ENCODE measurements around the gene ADGRA1. TPM values are rescaled to one million over a fixed set of nuclear protein-coding genes. Genes with fewer than 3 reads are reported as not detected.

The ADGRA1 gene
- polyA plus RNA-seq, 3 donors = not detected

DNA sequence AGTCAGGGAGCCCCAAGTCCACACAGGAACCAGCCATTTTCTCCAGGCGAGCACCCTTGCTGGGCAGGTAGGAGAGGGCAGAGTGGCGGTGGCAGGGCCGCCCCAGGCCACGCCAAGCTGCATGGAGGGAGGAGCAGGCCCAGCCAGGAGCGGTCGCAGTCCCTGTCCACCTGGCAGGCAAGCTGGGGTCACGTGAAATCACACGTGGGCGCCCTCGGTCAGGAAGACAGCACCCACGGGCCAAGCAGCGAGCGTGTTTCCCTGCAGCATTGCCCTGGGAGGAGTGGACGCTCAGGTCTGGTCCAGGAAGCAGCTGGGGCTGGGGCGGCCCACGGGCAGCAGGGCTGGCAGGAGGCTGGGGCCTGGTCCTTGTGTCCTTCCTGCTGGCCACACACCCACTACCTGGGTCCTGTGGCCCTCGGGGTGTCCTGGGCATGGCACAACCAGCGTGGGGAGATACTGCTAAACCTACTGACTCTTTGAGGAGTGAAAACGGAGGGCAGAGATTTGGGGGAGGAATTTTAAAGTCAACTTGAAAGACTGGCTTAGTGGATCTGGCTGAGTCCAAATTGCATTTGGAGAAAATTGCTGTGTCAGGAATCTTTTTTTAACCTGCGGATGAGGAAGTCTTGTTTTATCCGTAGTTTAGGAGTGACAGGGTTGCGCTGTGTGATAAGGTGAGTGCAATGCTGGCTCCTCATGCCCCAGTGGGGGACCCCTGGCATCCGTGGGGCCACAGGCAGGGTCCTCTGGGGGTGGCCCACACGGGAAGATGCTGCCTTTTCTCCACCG is 12.2 kb upstream of the ADGRA1 start:
- Histone ChIP-seq H3K4me3 (replicated peaks in 1 of 3; ENCODE audit: low read depth in 2 of 3, low read length in 3 of 3) (no peak overlapping the region), H3K36me3 (replicated peaks in 1 of 2; ENCODE audit: control insufficient read depth in 1 of 2, insufficient read depth in 2 of 2, low read length in 2 of 2) (no peaks in the 10 kb centered on the region), H2AFZ (ENCODE audit: insufficient read depth, low read depth, low read length, poor library complexity, severe bottlenecking) (no peak overlapping the region), H3K79me2 (ENCODE audit: insufficient read depth, low read length) (no peaks in the 10 kb centered on the region), H3K27ac (ENCODE audit: low read depth in 1 of 2, low read length in 2 of 2) (no peak overlapping the region), H3K9me3 (replicated peaks in 1 of 2; ENCODE audit: control insufficient read depth in 1 of 2, insufficient read depth in 1 of 2, low read length in 2 of 2) (no peaks in the 10 kb centered on the region), H3K9ac (ENCODE audit: insufficient read depth, low read length, poor library complexity, severe bottlenecking) (no peak overlapping the region), H3K4me1 (ENCODE audit: control insufficient read depth in 1 of 2, insufficient read depth in 2 of 2, low read length in 2 of 2) (no peaks in the 10 kb centered on the region), H3K27me3 (ENCODE audit: control insufficient read depth in 2 of 2, insufficient read depth in 2 of 2, low read length in 2 of 2) (no peaks in the 10 kb centered on the region), H4K20me1 (ENCODE audit: insufficient read depth, low read length) (no peaks in the 10 kb centered on the region), H3K4me2 (replicated peaks; ENCODE audit: extremely low read depth, low read length, poor library complexity, severe bottlenecking) (no peak overlapping the region)
- Mint-ChIP-seq H3K4me1 (no peaks in the 10 kb centered on the region), H3K9me3 (peaks cover 0 to 3% (median 1%) of the 10 kb centered on the region in 7 donors), H3K4me3 (no peak overlapping the region), H3K36me3 (no peaks in the 10 kb centered on the region), H3K27me3 (ENCODE audit: low read depth in 3 of 3) (peaks cover 4 to 6% (median 6%) of the 10 kb centered on the region in 3 donors), H3K27ac (no peak overlapping the region)
- DNase-seq = no peak
- 79% methylated on average over 19 of the region's 25 CpGs for WGBS (ENCODE audit: insufficient coverage)
- TF ChIP-seq, protein P1, sequence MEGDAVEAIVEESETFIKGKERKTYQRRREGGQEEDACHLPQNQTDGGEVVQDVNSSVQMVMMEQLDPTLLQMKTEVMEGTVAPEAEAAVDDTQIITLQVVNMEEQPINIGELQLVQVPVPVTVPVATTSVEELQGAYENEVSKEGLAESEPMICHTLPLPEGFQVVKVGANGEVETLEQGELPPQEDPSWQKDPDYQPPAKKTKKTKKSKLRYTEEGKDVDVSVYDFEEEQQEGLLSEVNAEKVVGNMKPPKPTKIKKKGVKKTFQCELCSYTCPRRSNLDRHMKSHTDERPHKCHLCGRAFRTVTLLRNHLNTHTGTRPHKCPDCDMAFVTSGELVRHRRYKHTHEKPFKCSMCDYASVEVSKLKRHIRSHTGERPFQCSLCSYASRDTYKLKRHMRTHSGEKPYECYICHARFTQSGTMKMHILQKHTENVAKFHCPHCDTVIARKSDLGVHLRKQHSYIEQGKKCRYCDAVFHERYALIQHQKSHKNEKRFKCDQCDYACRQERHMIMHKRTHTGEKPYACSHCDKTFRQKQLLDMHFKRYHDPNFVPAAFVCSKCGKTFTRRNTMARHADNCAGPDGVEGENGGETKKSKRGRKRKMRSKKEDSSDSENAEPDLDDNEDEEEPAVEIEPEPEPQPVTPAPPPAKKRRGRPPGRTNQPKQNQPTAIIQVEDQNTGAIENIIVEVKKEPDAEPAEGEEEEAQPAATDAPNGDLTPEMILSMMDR (IDR thresholded peaks at IDR 0.05) = no peak
- intact Hi-C loops (cut with micrococcal nuclease) = no loop called here

DNA sequence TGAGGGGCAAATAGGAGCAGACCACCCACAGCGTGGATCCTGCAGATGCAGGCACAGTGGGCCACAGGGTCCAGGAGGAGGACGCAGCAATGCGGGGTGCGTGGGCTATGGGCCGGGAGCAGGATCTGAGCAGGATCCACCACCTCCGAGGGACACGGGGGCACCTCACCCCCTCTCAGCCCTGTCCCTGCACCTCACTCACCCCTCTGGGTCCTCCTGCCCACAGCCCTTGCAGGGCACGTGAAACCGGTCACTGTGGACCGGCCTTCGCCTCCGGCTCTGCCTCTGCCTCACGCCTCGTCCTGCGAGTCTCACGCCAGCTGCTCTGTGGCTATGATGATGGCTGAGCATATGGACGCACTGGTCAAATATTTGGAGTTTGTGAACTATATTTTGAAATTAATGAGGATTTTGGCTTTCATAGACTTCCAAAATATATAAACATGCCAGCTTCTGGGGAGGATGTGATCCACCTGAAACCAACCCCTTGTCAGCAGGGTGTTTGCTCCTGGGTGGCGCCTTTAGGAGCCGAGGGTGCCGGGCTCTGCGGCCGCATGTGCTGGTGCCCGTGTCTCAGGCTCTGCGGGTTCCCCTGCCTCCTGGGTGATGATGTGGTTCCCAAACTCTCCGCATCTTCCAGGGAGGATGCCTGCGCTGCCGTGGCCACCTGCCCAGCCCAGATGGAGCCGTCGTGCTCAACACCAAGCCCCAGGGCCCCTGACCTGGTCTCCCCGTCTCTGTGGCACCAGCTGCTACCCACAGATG is 11.3 kb upstream of the ADGRA1 start:
- Histone ChIP-seq H3K9me3 (replicated peaks in 1 of 2; ENCODE audit: control insufficient read depth in 1 of 2, insufficient read depth in 1 of 2, low read length in 2 of 2) (no peaks in the 10 kb centered on the region), H3K79me2 (ENCODE audit: insufficient read depth, low read length) (no peaks in the 10 kb centered on the region), H3K27me3 (ENCODE audit: control insufficient read depth in 2 of 2, insufficient read depth in 2 of 2, low read length in 2 of 2) (no peaks in the 10 kb centered on the region), H2AFZ (ENCODE audit: insufficient read depth, low read depth, low read length, poor library complexity, severe bottlenecking) (no peak overlapping the region), H3K9ac (ENCODE audit: insufficient read depth, low read length, poor library complexity, severe bottlenecking) (no peak overlapping the region), H3K36me3 (replicated peaks in 1 of 2; ENCODE audit: control insufficient read depth in 1 of 2, insufficient read depth in 2 of 2, low read length in 2 of 2) (no peaks in the 10 kb centered on the region), H3K4me3 (replicated peaks in 1 of 3; ENCODE audit: low read depth in 2 of 3, low read length in 3 of 3) (no peak overlapping the region), H3K4me1 (ENCODE audit: control insufficient read depth in 1 of 2, insufficient read depth in 2 of 2, low read length in 2 of 2) (no peaks in the 10 kb centered on the region), H3K27ac (ENCODE audit: low read depth in 1 of 2, low read length in 2 of 2) (no peak overlapping the region), H3K4me2 (replicated peaks; ENCODE audit: extremely low read depth, low read length, poor library complexity, severe bottlenecking) (no peak overlapping the region), H4K20me1 (ENCODE audit: insufficient read depth, low read length) (no peaks in the 10 kb centered on the region)
- Mint-ChIP-seq H3K9me3 (peaks cover 0 to 3% (median 1%) of the 10 kb centered on the region in 7 donors), H3K4me1 (no peaks in the 10 kb centered on the region), H3K4me3 (no peak overlapping the region), H3K36me3 (no peaks in the 10 kb centered on the region), H3K27ac (no peak overlapping the region), H3K27me3 (ENCODE audit: low read depth in 3 of 3) (peaks cover 4 to 6% (median 6%) of the 10 kb centered on the region in 3 donors)
- no peak for DNase-seq
- 94% methylated on average over 24 of the region's 30 CpGs for WGBS (ENCODE audit: insufficient coverage)
- TF ChIP-seq, protein P1 (IDR thresholded peaks at IDR 0.05) = no peak
- intact Hi-C loops (cut with micrococcal nuclease) = no loop called here

All from CD14-positive monocyte (primary cell).